ENCODE results near the gene FCHO1.

Gene FCHO1

DNA sequence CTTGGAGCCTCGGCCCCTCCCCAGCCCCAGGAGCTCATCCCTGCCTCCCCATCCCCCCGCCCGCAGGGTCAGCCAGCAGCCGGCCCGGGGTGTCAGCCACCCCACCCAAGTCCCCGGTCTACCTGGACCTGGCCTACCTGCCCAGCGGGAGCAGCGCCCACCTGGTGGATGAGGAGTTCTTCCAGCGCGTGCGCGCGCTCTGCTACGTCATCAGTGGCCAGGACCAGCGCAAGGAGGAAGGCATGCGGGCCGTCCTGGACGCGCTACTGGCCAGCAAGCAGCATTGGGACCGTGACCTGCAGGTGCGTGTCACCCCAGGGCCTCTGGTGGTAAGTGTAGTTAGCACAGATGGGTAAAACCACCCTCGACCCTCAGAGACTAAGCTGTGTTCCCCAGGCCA, 18.1 kb upstream of the FCHO1 start:
- no peak overlapping the region for H3K4me3 ChIP-seq (ENCODE audit: low read length in 2 of 2)
- no peaks in the 10 kb centered on the region for H3K9me3 ChIP-seq (ENCODE audit: control insufficient read depth in 2 of 2, low read length in 2 of 2)
- no peaks in the 10 kb centered on the region for H3K4me1 ChIP-seq (ENCODE audit: control insufficient read depth in 2 of 2, insufficient read depth in 2 of 2, low read length in 2 of 2)
- H3K27me3 ChIP-seq (ENCODE audit: control insufficient read depth in 2 of 2, insufficient read depth in 2 of 2, low read length in 2 of 2), result no peaks in the 10 kb centered on the region
- H3K9ac ChIP-seq (ENCODE audit: low read depth in 1 of 2, low read length in 2 of 2), result no peak overlapping the region
- H3K27ac ChIP-seq (ENCODE audit: low read depth in 2 of 2, low read length in 2 of 2), result no peak overlapping the region
- H3K36me3 ChIP-seq (ENCODE audit: control insufficient read depth in 2 of 2, insufficient read depth in 2 of 2, low read length in 2 of 2), result peaks cover 28 to 34% of the 10 kb centered on the region in 2 donors

DNA sequence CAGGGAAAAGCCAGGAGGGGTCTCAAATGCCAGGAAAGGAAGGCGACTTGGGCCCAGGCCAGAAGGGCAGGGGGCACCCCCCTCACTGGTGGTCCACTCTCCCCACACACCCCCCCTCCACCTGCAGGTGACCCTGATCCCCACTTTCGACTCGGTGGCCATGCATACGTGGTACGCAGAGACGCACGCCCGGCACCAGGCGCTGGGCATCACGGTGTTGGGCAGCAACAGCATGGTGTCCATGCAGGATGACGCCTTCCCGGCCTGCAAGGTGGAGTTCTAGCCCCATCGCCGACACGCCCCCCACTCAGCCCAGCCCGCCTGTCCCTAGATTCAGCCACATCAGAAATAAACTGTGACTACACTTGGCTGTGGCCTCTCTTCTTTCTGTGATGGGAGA, 17.1 kb upstream of the FCHO1 start:
- Histone ChIP-seq H3K27me3 (ENCODE audit: control insufficient read depth in 2 of 2, insufficient read depth in 2 of 2, low read length in 2 of 2) (no peaks in the 10 kb centered on the region), H3K4me3 (ENCODE audit: low read length in 2 of 2) (no peak overlapping the region), H3K36me3 (ENCODE audit: control insufficient read depth in 2 of 2, insufficient read depth in 2 of 2, low read length in 2 of 2) (peaks cover 28 to 30% of the 10 kb centered on the region in 2 donors), H3K4me1 (ENCODE audit: control insufficient read depth in 2 of 2, insufficient read depth in 2 of 2, low read length in 2 of 2) (no peaks in the 10 kb centered on the region), H3K27ac (ENCODE audit: low read depth in 2 of 2, low read length in 2 of 2) (no peak overlapping the region), H3K9me3 (ENCODE audit: control insufficient read depth in 2 of 2, low read length in 2 of 2) (no peaks in the 10 kb centered on the region), H3K9ac (ENCODE audit: low read depth in 1 of 2, low read length in 2 of 2) (no peak overlapping the region)

DNA sequence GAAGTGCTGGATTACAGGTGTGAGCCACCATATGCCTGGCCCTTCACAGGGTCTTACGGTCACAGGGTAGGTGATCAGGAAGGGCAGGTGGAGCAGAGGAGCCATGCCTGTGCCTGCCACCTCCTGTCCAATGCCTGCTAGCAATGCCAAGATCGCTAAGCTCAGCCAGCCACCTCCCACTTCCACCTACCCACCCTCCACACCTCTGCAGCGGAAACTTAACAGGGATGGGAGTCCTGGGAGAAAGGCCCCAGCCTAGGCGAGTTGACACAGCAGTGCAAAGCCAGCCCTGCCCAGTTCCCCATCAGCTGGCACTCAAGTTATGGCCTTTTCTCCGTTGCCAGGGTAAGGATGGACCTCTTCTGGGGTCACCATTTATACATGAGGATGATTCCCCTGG, 15.9 kb upstream of the FCHO1 start:
- H3K4me3 ChIP-seq (ENCODE audit: low read length in 2 of 2), result no peak overlapping the region
- H3K36me3 ChIP-seq (ENCODE audit: control insufficient read depth in 2 of 2, insufficient read depth in 2 of 2, low read length in 2 of 2), result peaks cover 28% of the 10 kb centered on the region in 2 donors
- no peak overlapping the region for H3K9ac ChIP-seq (ENCODE audit: low read depth in 1 of 2, low read length in 2 of 2)

DNA sequence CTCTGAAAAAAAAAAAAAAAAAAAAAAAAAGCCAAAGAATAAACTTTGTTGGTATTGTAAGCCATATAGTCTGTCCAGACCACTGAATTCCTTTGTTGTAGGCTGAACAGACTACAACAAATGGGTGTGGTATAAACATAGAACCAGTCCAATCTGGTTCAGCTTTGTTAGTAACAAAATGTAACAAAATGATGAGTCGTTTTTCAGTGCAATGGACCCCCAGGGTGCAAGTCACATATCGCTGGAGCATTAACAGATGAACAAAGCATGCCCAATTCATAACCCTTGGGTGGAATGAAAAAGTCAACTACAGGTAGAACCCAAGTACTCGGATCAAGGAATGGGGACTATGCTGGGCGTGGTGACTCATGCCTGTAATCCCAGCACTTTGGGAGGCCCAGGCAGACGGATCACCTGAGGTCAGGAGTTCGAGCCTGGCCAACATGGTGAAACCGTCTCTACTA, 13.6 kb upstream of the FCHO1 start:
- H3K27me3 ChIP-seq (ENCODE audit: control insufficient read depth in 2 of 2, insufficient read depth in 2 of 2, low read length in 2 of 2), result no peaks in the 10 kb centered on the region
- H3K36me3 ChIP-seq (ENCODE audit: control insufficient read depth in 2 of 2, insufficient read depth in 2 of 2, low read length in 2 of 2), result peaks cover 21 to 25% of the 10 kb centered on the region in 2 donors
- no peak overlapping the region for H3K27ac ChIP-seq (ENCODE audit: low read depth in 2 of 2, low read length in 2 of 2)

More for the DNA sequence above, 15.9 kb upstream of the FCHO1 start:
- H3K27ac ChIP-seq (ENCODE audit: low read depth in 2 of 2, low read length in 2 of 2), result no peak overlapping the region
- H3K4me1 ChIP-seq (ENCODE audit: control insufficient read depth in 2 of 2, insufficient read depth in 2 of 2, low read length in 2 of 2), result no peaks in the 10 kb centered on the region
- no peaks in the 10 kb centered on the region for H3K27me3 ChIP-seq (ENCODE audit: control insufficient read depth in 2 of 2, insufficient read depth in 2 of 2, low read length in 2 of 2)
- no peaks in the 10 kb centered on the region for H3K9me3 ChIP-seq (ENCODE audit: control insufficient read depth in 2 of 2, low read length in 2 of 2)

DNA sequence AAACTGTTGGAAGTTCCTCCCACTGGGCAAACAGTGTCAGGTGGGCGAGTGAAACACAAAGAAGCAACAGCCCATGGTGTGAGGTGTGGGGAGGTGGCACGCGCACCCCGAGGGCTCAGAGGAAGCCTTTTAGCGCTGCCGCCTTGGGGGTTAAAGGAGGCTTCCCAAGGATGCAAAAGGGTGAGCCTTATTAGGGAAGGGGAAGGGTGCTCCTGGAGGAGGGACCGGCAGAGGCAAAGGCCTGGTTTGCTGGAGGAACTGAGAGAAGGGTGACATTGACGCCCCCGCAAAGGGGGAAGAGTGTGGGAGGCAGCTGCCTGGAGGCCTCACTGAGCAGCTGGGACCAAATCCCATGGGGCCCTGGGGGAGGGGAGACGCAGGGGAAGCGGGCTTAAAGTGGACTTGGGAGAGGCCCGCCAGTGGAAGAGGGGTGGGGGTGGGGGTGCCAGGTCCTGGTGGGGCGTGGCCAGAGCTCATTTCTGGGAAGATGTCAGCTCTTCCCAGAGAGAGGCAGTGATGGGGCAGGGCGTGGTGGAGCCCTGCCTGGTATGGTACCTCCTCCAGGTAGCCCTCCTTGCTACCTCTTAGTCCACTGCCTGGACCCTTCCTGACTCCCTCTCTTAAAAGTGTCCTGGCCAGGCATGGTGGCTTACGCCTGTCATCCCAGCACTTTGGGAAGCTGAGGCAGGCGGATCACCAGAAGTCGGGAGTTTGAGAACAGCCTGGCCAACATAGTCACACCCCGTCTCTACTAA, 12.0 kb upstream of the FCHO1 start:
- no peak overlapping the region for H3K27ac ChIP-seq (ENCODE audit: low read depth in 2 of 2, low read length in 2 of 2)
- H3K4me1 ChIP-seq (ENCODE audit: control insufficient read depth in 2 of 2, insufficient read depth in 2 of 2, low read length in 2 of 2), result no peaks in the 10 kb centered on the region
- no peaks in the 10 kb centered on the region for H3K27me3 ChIP-seq (ENCODE audit: control insufficient read depth in 2 of 2, insufficient read depth in 2 of 2, low read length in 2 of 2)
- no peaks in the 10 kb centered on the region for H3K9me3 ChIP-seq (ENCODE audit: control insufficient read depth in 2 of 2, low read length in 2 of 2)
- H3K36me3 ChIP-seq (ENCODE audit: control insufficient read depth in 2 of 2, insufficient read depth in 2 of 2, low read length in 2 of 2), result peaks cover 10% of the 10 kb centered on the region in 2 donors
- no peak overlapping the region for H3K4me3 ChIP-seq (ENCODE audit: low read length in 2 of 2)
- no peak overlapping the region for H3K9ac ChIP-seq (ENCODE audit: low read depth in 1 of 2, low read length in 2 of 2)

More for the DNA sequence above, 13.6 kb upstream of the FCHO1 start:
- H3K9me3 ChIP-seq (ENCODE audit: control insufficient read depth in 2 of 2, low read length in 2 of 2), result no peaks in the 10 kb centered on the region
- no peak overlapping the region for H3K9ac ChIP-seq (ENCODE audit: low read depth in 1 of 2, low read length in 2 of 2)
- no peaks in the 10 kb centered on the region for H3K4me1 ChIP-seq (ENCODE audit: control insufficient read depth in 2 of 2, insufficient read depth in 2 of 2, low read length in 2 of 2)
- H3K4me3 ChIP-seq (ENCODE audit: low read length in 2 of 2), result no peak overlapping the region

DNA sequence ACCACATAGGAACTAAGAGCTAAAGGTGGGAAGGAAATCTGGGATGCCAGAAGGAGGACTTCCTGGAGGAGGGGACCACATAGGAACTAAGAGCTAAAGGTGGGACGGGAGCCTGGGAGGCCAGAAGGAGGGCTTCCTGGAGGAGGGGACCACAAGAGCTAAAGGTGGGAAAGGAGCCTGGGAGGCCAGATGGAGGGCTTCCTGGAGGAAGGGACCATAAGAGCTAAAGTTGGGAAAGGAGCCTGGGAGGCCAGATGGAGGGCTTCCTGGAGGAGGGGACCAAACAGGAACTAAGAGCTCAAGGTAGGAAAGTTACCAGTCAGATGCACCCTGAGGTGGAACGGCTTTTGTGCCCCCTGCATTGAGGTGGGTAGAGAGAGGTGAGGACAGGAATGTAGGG, 9.8 kb upstream of the FCHO1 start:
- Histone ChIP-seq H3K4me1 (ENCODE audit: control insufficient read depth in 2 of 2, insufficient read depth in 2 of 2, low read length in 2 of 2) (no peaks in the 10 kb centered on the region), H3K27me3 (ENCODE audit: control insufficient read depth in 2 of 2, insufficient read depth in 2 of 2, low read length in 2 of 2) (no peaks in the 10 kb centered on the region), H3K9ac (ENCODE audit: low read depth in 1 of 2, low read length in 2 of 2) (no peak overlapping the region), H3K27ac (ENCODE audit: low read depth in 2 of 2, low read length in 2 of 2) (no peak overlapping the region), H3K4me3 (ENCODE audit: low read length in 2 of 2) (no peak overlapping the region), H3K36me3 (ENCODE audit: control insufficient read depth in 2 of 2, insufficient read depth in 2 of 2, low read length in 2 of 2) (no peaks in the 10 kb centered on the region), H3K9me3 (ENCODE audit: control insufficient read depth in 2 of 2, low read length in 2 of 2) (no peaks in the 10 kb centered on the region)

DNA sequence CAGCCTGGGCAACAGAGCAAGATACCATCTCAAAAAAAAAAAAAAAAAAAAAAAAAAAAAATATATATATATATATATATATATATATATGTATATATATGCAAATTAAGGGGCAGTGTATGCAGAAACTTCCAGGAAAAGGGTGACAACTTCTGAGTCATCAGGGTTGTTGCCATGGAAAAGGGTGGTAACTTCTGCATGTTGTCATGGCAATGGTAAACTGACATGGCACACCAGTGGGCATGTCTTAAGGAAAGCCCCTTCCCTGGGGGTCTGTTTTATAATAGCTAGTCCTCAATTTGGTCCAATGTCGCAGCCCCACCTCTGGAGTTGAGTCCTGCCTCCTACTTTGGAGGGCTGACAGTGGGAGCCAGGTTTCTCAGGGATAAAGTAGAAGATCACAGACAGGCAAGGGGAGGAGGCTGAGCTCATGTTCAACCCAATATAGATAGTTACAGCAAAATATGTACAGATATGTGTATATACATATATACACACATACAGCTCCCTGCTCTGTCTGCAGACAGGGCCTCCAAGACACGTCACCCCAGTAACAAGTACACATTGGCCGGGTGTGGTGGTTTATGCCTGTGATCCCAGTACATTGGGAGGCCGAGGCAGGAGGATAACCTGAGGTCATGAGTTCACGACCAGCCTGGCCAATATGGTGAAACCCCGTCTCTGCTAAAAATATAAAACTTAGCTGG, 7.2 kb upstream of the FCHO1 start:
- peaks cover 3 to 4% of the 10 kb centered on the region in 2 donors for H3K4me1 ChIP-seq (ENCODE audit: control insufficient read depth in 2 of 2, insufficient read depth in 2 of 2, low read length in 2 of 2)
- no peak overlapping the region for H3K4me3 ChIP-seq (ENCODE audit: low read length in 2 of 2)
- H3K27me3 ChIP-seq (ENCODE audit: control insufficient read depth in 2 of 2, insufficient read depth in 2 of 2, low read length in 2 of 2), result no peaks in the 10 kb centered on the region
- no peak overlapping the region for H3K27ac ChIP-seq (ENCODE audit: low read depth in 2 of 2, low read length in 2 of 2)
- H3K9ac ChIP-seq (ENCODE audit: low read depth in 1 of 2, low read length in 2 of 2), result no peak overlapping the region
- no peaks in the 10 kb centered on the region for H3K36me3 ChIP-seq (ENCODE audit: control insufficient read depth in 2 of 2, insufficient read depth in 2 of 2, low read length in 2 of 2)
- no peaks in the 10 kb centered on the region for H3K9me3 ChIP-seq (ENCODE audit: control insufficient read depth in 2 of 2, low read length in 2 of 2)

DNA sequence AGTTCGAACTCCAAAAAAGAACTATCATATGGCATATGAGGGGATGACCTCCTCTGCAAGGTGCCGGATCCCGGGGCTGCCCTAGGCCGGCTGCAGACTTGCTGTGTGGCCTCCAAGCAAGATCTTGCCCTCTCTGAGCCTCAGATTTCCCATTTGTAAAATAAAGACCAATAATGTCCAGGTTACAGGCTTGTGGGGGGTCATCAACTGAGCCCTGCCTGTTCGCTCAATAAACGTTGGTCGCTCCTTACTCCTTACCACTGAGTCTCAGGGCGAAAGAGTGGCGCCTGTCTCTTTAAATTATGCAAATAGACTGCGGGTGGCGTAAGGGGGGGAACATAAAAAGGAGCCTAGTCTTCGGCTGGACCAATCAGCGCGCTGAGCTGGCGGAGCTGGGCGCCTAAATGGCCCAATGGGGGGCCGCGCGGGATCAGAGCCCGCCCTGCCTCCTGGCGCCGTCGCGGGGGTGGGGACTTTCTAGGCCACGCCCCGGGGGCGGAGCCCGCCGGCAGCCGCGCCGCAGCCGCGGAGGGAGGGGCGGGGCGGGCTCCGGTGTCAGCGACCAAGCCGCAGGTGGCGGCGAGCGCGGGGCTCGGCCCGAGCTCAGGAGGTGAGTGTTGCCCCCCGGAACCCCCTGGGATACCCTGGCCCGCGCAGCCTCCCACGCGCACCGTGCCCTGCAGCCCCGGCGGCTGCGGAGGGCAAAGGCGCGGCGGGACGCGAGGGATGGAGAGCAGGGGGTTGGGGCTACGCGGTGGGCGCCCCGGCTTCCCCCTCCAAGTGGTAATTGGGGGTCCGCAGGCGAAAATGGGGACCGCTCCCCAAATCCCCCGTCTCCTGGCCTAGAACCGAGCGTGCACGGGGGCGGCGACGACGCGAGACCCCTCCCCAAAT, 3.8 kb upstream of the FCHO1 start:
- Histone ChIP-seq H3K4me1 (ENCODE audit: control insufficient read depth in 2 of 2, insufficient read depth in 2 of 2, low read length in 2 of 2) (peaks cover 3 to 4% of the 10 kb centered on the region in 2 donors), H3K4me3 (ENCODE audit: low read length in 2 of 2) (peak overlapping the region; percentile 52 to 67), H3K36me3 (ENCODE audit: control insufficient read depth in 2 of 2, insufficient read depth in 2 of 2, low read length in 2 of 2) (no peaks in the 10 kb centered on the region), H3K27ac (ENCODE audit: low read depth in 2 of 2, low read length in 2 of 2) (no peak overlapping the region), H3K9ac (ENCODE audit: low read depth in 1 of 2, low read length in 2 of 2) (peak overlapping the region in 1 of 2 donors; percentile 35), H3K27me3 (ENCODE audit: control insufficient read depth in 2 of 2, insufficient read depth in 2 of 2, low read length in 2 of 2) (peaks cover 0 to 2% of the 10 kb centered on the region in 2 donors), H3K9me3 (ENCODE audit: control insufficient read depth in 2 of 2, low read length in 2 of 2) (no peaks in the 10 kb centered on the region)

DNA sequence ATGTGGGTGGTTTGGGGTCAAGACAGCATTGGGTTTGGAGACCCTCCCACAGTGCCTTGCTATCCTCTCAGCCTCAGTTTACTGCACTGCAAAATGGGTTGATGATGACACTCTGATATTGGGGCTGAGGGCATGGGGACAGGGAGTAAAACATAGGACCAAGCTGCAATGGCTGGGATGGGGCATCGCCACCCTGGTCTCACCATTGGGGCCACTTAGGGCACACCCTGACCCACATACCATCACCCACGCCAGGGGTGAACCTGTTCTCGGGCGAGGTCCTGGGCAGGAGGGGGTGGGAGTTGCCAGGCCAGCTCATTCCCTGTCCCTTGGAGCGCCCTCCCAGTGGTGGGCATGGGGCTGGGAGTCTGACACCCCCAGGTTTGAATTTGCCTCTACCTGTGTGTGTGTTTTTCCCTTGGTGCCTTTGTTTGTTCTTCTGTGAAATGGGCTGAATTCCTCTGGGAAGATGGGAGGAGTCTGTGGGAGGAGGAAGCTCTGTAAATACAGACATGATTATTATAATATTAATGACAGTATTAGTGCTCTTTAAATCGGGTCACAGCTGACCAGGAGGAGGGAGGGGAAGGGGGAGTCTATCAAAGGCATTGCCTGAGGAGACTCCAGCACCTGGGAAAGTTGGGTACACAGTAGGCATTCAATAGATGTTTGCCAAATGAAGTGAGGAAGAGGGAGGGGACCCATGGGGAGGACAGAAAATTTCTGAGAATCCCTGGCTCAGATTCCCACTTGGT, 2.2 kb upstream of the FCHO1 start:
- peaks cover 0 to 2% of the 10 kb centered on the region in 2 donors for H3K27me3 ChIP-seq (ENCODE audit: control insufficient read depth in 2 of 2, insufficient read depth in 2 of 2, low read length in 2 of 2)
- H3K4me1 ChIP-seq (ENCODE audit: control insufficient read depth in 2 of 2, insufficient read depth in 2 of 2, low read length in 2 of 2), result peaks cover 3 to 4% of the 10 kb centered on the region in 2 donors
- no peak overlapping the region for H3K9ac ChIP-seq (ENCODE audit: low read depth in 1 of 2, low read length in 2 of 2)
- H3K4me3 ChIP-seq (ENCODE audit: low read length in 2 of 2), result no peak overlapping the region
- H3K36me3 ChIP-seq (ENCODE audit: control insufficient read depth in 2 of 2, insufficient read depth in 2 of 2, low read length in 2 of 2), result no peaks in the 10 kb centered on the region
- H3K9me3 ChIP-seq (ENCODE audit: control insufficient read depth in 2 of 2, low read length in 2 of 2), result no peaks in the 10 kb centered on the region
- no peak overlapping the region for H3K27ac ChIP-seq (ENCODE audit: low read depth in 2 of 2, low read length in 2 of 2)

Data from mucosa of rectum (tissue), 2 donors.